Testis (tissue), 2 donors: ENCODE results near the gene AGO1.

Experiments used
- CTCF ChIP-seq, 3 experiments: fragments of 450-650 bp in 2 of 3; fragments of 200-600 bp in 1 of 3; sonication (generic) in 1 of 3; IDR thresholded peaks; one replicate each; pipeline ENCODE4 v1.5.1; 2016 to 2019; ENCODE audit warnings: antibody characterized with exemption in 3 of 3, mild to moderate bottlenecking in 2 of 3, moderate library complexity in 1 of 3
- POLR2A ChIP-seq: fragments of 450-650 bp; IDR thresholded peaks from one replicate; pipeline ENCODE4 v1.6.1; 2017; ENCODE audit warnings: antibody characterized with exemption, mild to moderate bottlenecking, moderate library complexity

GRCh38 chr1:35902671-35903070 lies 19.7 kb downstream of the AGO1 start:
- TF ChIP-seq CTCF (IDR thresholded peaks at IDR 0.05): no peak
- TF ChIP-seq POLR2A: no peak
